HG03520 (cell line): Measurements from ENCODE around the gene GAS6.
"Not testable (repeated sequence)": the region's sequence is repeated elsewhere in the genome, so short reads cannot be mapped to it uniquely, and the experiment has no call there.

Experiments used
- ATAC-seq: cut with Tn5 transposase; IDR thresholded peaks from one replicate; pipeline ENCODE4 v1.9.1; 2021; ENCODE audit warnings: mild to moderate bottlenecking, moderate library complexity; ENCODE audit not compliant: unreplicated experiment

Gene GAS6

DNA sequence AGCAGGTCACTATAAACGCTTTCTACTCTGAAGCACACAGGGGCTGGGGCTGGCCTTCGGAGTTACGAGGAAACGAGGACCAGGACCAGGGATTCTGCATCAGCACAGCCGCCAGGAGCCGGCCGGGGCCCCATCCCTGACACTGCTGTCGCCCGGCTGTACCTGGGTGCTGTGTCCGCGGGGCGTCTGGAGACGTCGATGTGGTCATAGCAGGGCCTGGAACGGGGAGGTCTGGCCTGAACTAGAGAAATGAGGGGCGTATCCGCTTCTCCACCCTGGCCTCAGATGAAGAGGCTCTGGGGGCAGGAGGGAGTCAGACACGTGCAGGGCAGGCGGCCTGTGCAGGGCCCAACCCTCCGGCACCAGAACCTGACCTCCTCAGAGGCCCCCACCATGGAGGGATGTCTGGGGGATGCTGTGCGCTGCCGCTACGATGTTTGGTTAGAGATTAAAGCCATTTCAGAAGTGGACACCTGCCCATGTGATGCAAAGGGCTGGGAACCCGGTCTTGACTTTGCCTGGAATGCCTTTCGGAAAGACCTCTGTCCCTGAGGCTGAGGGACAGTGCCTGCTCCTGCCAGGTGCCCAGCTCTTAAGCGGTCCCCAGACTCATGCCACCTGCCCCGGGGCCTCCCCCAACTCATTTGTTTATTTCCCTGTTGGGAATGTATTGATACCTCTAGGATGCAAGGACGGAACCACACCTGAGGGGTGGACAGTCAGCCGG is 21.4 kb downstream of the GAS6 start:
- no peak for ATAC-seq

DNA sequence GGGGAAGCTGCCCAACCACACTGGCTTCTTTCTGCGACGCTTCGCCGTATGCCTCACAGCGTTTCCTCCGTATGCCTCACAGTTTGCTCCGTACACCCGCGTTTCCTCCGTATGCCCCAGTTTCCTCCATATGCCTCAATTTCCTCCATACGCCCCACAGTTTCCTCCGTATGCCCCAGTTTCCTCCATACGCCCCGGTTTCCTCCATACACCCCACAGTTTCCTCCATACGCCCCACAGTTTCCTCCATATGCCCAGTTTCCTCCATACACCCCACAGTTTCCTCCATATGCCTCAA is 22.6 kb downstream of the GAS6 start:
- ATAC-seq = no peak

DNA sequence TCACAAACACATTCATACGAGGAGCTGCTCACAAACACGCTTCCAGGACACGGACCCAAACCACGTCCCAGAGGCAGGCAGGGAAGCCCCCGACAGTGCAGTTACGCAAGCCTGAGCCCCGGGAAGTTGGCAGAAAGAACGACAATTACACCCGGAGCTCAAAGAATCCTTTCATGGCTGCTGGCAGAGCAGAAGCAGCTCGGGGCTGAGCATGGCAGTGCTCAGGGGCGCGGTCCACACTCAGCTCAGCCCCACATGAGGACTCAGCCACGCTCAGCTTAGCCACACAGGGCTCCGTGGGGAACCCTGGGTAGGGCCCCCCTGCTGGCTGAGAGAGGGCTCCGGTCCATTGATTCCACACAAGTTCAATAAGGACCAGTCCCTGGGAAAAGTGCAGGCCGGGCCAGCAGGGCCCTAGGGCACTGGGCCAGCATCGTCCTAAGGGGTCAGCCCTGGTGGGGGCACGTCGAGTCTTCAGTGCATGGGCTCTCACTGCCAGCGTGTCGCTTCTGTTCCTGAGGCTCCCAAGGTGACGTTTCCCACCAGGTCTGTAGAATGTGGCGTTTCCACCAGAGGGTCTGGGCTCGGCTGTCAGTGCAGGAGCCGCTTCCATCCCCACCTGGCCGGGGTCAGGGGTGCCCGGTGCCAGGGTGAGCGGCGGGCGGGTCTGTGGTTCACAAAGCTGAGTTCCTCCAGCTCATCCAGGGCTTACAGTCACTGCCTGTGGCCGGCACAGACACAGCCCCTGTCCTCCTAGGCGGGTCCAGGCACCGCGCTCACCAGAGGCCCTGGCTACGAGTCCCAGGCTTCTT is 23.1 kb downstream of the GAS6 start:
- no peak for ATAC-seq

DNA sequence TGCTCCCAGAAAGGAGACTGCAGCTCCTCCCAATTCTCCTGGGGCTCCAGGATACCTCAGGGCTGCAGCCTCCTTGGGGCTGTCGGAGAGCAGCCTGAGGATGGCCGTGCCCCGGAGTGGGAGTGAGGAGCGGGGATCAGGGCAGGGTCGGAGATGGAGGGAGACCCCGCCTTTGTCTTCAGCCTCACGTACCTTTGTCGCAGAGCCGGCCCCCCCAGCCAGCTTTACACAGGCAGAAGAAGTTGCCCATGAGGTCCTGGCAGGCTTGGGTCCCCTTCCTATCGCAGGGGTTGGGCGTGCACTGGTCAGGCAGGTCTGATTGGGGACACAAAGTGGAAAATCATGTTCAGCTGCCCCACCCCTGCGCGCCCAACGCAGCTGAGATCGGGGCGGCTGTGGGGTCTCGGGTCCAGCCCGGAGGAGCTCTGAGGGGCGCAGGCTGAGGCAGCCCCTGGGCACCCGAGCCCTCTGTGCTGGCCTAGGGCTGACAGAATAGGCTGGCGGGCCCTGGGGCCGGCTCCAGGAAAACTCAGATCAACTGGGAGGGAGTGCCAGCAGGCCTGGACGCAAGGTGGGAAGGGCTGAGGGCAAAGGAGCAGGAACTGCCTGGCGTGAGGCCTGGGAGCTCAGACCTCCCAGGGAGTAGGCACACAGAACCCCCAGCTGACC is 24.2 kb downstream of the GAS6 start:
- ATAC-seq = no peak

DNA sequence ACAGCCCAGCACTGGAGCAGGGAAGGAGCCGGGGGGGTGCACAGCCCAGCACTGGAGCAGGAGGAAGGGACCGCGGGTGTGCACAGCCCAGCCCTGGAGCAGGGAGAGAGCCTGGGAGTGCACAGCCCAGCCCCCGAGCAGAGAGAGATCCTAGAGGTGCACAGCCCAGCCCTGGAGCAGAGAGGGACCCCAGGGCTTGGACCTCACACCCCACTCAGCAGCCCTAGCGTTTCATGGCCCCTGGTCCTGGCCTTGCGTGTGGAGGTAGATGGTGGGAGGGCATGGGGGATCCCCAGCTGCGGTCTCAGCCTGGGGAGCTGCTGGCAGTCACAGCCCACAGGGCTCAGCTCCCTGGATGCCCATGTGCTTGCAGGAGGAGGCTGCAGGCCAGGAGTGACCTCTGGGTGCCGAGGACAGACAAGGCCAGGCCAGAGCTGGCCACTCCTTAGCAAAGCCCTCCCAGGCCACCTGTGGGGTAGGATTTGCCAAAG is 25.1 kb downstream of the GAS6 start:
- ATAC-seq = no peak

DNA sequence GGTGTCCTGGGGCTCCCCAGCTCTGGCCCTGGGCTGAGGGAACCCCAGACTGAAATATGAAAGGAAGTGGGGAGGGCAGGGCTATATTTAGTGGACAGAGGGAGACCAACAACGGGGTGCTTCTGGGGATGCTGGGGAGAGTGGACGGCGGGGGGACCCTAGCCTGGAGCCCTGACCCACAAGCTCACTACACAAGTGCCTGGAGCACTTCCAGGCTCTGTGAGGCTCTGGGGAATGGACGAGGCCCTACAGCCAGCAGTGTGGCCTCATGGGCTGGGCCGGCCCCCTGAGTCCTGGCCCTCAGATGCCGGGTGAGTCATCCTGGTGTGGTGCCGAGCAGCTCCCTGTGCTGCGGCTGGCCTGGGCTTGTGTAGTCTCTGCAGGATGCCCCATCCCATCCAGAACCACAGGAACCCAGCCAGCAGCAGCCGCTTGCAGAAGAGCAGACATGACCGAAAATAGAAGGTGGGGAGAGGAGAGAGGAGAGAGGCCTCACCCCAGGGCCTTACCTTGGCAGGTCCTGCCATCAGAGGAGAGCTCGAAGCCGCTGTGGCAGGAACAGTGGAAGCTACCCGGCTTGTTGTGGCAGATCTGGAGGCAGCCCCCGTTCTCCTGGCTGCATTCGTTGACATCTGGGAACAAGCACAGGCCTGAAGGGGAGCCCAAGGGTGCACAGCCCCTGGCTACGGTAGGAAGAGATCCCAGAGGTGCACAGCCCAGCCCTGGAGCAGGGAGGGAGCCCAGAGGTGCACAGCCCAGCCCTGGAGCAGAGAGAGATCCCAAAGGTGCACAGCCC is 26.1 kb downstream of the GAS6 start:
- ATAC-seq = no peak

DNA sequence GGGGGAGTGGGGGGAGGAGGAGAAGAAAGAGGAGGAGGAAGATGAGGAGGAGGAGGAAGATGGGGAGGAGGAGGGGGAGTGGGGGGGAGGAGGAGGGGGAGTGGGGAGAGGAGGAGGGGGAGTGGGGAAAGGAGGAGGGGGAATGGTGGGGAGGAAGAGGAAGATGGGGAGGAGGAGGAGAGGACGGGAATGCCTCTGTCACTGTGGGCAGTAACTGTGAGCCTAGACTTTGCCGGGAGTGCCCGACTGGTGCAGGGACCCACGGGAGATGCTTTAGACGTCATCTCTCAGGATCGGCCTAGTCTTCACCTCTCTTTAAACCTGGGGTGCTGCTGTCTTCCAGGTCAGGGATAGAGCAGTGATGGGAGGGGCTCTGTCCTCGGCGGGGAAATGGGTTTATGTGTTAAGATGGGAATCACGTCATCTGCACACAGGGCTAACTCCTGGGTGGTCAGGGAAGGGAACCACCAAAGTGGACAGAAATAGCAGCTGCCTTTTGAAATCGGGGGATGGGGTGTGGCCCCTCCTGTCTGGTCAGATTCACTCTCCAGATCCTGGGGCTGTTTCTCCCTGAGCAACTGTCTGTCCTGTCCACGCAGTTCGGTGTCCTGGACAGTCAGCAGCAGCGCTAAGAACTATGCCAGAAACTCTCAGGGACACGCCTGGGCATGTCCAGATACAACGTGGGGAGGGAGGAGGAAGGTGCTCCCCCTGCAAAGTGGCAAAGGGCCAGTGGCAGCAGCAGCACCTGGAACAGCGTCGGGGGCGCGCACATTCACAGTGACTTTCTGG is 26.9 kb downstream of the GAS6 start:
- ATAC-seq = no peak

DNA sequence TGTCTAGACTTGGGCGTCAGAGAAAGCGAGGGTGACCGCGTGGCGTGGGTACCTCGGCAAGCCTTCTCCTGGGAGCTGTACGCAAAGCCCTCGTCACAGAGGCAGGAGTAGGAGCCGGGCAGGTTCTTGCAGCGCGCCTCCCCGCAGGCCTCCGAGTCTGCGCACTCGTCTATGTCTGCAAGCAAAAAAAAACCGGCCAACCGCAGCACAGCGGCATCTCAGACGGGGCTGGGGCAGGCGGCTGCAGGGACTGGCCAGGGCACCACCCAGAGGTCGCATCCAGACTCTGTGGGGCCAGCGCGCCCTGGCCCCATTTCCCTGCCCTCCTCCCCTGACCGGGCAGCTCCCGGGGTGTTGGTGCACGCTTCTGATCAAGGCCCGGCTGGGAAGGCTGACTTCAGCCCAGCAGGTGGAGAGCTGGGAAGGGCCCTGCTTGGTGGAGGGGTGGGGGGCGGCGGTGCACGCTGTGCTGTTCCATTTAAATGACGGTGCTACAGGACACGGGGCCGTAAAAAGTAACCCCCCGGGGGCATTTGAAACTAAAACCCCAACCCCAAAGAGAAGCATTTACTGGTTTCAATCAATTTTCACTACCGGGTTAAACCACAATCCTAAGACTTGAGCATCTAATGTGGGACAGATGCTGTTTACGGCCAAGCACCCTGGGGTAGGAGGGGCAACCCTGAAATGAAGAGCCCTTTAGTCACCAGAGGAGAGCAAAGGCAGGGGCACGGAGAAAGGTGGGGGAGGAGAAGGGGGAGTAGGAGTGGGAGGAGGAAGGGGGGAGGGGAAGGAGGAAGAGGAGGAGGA is 28.2 kb downstream of the GAS6 start:
- no peak for ATAC-seq

DNA sequence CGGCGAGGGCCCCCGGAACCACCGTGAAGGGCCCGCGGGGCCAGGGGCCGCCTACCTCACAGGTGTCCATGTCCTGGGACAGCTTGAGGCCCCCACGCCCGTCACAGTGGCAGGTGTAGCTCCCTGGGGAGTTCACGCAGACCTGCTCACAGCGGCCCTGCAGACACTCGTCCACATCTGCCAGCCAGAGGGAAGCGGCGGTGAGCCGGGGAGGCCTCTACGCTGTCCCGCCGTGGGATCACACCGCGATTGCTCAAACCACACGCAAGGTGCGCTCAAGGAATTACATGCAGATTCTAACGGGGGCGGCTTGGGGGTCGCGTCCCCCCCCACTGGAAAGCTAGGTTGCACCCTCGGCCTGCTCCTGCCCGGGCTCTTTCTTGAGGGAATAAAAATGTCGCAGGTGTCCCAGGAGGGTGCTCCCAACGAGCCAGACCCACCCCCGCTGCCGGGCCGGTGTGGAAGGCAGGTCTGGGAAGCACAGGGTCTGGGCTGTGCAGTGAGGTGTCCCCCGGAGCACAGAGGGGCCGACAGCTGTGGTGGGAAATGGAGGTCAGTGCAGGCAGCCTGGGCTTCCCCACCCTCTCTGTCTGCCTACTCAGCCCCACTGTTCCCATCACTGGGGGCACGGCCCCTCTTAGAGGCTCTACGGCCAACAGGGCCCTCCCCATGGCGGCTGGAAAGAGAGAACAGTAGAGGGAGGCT is 29.2 kb downstream of the GAS6 start:
- ATAC-seq = no peak

DNA sequence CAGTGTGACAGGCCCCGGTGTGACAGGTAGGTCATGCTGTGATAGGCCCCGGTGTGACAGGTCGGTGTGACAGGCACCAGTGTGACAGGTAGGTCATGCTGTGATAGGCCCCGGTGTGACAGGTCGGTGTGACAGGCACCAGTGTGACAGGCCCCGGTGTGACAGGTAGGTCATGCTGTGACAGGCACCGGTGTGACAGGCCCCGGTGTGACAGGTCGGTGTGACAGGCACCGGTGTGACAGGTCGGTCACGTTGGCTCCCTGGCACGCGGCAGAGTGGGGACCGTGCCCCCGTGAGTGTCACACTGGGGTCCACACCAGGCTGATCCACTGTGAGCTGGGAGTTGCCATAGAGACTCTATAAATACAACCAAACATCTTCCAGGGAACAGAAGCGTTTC is 29.9 kb downstream of the GAS6 start:
- not testable (repeated sequence) for ATAC-seq

DNA sequence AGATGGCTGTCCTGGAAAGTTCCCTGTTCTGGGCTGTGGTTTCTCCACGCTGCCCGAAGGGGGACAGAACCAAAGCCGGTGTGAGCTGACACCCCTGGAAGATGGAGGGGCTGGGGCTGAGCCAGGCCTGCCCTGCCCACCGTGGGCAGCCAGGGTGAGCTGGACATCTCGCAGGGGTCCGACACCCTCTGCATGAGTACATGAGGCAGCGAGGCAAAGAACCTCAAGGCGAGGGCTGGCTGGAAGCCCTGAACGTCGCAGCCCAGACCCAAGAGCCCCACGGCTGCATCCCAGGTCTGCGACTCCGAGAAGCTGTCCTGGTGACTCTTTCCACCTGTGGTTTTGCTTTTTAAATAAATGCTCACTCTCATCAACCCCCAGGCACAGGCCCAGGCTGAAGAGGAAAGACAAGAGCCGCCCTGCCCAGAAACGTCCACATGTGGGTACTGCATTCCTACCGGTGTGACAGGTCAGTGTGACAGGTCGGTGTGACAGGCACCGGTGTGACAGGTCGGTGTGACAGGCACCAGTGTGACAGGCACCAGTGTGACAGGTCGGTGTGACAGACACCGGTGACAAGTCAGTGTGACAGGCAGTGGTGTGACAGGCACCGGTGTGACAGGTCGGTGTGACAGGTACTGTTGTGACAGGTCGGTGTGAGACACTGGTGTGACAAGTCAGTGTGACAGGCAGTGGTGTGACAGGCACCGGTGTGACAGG is 30.6 kb downstream of the GAS6 start:
- ATAC-seq = no peak

DNA sequence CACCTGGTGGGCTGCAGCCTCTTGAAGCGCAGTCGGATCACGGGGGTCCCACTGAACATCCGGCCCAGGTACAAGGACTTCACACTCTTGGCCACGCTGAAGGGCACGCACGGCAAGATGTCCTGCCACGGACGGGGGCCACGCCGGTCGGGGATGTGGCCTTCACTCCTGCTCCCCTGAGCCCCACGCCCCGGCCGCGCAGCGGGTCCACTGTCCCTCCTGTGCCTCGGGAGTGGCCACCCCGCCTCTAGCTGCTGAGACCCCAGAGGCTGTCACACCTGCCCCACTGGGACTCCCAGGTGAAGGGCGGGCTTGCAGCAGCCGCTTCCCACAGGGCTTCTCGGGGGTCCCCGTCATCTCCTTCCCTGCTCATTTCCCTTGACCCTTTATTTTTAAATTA is 31.2 kb downstream of the GAS6 start:
- ATAC-seq = no peak

DNA sequence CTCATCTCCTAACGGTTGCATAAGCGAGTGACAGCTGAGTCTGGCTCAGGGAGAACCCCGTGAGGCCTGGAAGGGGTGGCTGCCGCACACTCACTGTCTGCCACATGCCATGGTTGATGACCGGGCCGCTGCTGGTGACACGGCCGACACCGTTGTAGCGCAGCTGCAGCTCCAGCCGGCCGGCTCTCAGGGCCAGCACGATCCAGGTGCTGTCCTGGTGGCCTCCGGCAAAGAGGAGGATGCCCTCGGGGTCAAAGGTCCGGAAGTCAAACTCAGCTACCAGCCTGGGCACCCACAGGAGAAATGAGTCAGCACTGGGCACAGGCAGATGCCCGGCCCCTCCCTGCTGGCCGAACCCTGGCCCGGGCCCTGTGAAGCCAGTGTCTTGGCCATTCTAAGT is 31.7 kb downstream of the GAS6 start:
- no peak for ATAC-seq

DNA sequence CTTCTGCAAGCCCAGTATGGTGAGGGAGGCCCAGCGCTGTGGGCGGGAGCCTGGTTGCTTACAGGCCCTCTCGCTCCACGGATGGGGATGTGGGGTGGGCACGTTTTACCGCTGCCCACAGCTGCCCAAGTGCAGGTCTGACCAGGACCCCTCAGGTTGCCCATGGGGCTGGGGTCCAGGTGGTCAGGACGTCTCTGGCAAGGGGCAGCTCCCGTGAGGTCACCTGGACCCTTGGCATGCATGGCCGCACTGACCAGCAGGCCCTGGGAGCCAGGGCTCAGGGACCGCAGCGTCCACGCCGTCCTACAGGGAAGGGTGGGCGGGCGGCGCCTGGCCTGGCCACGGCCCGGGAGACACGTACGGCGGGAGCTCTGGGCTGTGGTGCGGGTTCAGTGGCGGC is 32.8 kb downstream of the GAS6 start:
- ATAC-seq = no peak

DNA sequence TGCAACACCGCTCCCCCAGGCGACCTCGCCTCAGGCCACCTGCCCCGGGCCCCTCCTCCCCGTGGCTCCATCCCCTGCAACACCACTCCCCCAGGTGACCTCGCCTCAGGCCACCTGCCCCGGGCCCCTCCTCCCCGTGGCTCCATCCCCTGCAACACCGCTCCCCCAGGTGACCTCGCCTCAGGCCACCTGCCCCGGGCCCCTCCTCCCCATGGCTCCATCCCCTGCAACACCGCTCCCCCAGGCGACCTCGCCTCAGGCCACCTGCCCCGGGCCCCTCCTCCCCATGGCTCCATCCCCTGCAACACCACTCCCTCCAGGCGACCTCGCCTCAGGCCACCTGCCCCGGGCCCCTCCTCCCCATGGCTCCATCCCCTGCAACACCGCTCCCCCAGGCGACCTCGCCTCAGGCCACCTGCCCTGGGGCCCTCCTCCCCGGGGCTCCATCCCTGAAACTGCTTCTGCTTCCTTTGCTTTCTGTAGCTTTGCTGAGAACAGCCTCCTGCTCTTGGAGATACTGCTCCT is 33.4 kb downstream of the GAS6 start:
- not testable (repeated sequence) for ATAC-seq

DNA sequence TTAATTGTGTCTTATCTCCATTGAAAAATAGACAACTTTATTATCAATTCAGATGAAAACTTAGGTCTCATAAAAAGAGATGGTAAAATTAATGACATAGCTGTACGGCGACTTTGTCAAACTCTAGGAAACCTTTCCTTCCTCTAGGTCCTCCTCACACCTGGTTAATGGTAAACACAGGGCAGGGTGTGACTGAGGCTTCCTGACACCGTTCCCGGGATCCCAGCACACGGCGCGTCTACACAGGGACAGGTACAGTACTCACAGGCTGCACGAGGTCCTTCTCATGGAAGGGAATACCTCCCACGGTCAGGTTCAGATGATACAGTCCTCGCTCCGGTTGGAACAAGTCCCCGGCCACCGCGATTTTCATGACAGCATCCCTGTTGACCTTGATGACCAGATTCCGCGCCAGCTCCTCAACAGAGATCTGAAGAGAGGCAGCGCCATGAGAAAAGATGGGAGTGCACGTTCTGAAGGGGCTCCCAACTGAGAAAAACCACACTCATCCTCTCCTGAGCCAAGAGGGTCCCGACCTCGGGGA is 35.5 kb downstream of the GAS6 start:
- ATAC-seq = no peak

DNA sequence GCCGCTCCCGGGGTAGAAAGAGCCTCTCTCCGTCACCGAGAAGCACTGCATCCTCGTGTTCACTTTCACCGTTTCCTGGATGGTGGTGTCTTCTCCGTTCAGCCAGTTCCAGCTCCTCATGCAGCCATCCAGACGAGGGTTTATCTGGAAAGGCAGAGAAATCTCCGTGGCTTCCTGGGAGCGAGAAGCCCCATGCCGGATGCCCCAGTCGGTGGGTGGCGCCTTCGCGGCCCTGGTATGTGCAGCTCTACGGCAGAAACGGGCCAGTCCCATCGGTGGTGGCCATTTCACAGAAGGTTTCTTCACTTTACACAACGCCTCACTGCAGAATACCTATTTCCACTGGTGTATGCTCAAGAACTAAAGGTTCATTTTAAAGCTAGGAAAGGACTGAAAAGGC is 36.9 kb downstream of the GAS6 start:
- ATAC-seq = no peak

DNA sequence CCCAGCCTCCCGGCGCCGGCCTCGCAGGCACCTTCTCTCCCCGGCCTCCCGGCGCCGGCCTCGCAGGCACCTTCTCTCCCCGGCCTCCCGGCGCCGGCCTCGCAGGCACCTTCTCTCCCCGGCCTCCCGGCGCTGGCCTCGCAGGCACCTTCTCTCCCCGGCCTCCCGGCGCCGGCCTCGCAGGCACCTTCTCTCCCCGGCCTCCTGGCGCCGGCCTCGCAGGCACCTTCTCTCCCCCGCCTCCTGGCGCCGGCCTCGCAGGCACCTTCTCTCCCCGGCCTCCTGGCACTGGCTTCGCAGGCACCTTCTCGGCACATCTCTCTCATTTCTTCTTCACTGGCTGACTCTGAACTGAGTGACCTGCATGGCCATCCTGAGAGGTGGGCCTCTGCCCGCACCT is 37.4 kb downstream of the GAS6 start:
- not testable (repeated sequence) for ATAC-seq
